ENCODE data around the gene PPP1R2.

The PPP1R2 gene

DNA sequence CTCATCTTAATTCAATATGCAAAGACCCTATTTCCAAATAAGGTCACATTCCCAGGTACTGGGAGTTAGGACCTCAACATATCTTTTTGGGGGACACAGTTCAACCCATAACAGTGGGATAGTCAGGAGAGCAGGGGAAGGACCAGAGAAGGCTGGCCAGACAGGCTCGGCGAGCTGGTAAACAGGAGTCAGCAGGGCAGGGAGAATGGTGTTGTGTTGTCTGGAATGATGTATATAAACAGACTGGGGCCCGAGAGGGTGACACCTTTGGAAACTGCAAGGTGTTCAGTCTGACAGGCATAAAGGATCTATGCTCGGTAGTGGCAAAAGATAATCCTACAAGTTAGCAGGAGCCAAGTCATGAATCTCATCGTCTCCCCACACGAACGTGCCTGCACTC lies 10.1 kb upstream of the PPP1R2 start:
- in situ Hi-C loops (cut with HindIII; ENCODE audit: low pct_ligation_motif_present, low sequenced_read_pairs), result no loop called here
- H3K36me3 ChIP-seq (replicated peaks), result no peaks in the 10 kb centered on the region
- DNase-seq, result no peak
- no peaks in the 10 kb centered on the region for H3K27me3 ChIP-seq (replicated peaks)
- no peak overlapping the region for H3K4me3 ChIP-seq (ENCODE audit: low read depth, low read length)
- TF ChIP-seq, protein P1, sequence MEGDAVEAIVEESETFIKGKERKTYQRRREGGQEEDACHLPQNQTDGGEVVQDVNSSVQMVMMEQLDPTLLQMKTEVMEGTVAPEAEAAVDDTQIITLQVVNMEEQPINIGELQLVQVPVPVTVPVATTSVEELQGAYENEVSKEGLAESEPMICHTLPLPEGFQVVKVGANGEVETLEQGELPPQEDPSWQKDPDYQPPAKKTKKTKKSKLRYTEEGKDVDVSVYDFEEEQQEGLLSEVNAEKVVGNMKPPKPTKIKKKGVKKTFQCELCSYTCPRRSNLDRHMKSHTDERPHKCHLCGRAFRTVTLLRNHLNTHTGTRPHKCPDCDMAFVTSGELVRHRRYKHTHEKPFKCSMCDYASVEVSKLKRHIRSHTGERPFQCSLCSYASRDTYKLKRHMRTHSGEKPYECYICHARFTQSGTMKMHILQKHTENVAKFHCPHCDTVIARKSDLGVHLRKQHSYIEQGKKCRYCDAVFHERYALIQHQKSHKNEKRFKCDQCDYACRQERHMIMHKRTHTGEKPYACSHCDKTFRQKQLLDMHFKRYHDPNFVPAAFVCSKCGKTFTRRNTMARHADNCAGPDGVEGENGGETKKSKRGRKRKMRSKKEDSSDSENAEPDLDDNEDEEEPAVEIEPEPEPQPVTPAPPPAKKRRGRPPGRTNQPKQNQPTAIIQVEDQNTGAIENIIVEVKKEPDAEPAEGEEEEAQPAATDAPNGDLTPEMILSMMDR (IDR thresholded peaks at IDR 0.05; ENCODE audit: low read depth, low read length, missing control alignments), result no peak
- no peak overlapping the region for H3K27ac ChIP-seq

DNA sequence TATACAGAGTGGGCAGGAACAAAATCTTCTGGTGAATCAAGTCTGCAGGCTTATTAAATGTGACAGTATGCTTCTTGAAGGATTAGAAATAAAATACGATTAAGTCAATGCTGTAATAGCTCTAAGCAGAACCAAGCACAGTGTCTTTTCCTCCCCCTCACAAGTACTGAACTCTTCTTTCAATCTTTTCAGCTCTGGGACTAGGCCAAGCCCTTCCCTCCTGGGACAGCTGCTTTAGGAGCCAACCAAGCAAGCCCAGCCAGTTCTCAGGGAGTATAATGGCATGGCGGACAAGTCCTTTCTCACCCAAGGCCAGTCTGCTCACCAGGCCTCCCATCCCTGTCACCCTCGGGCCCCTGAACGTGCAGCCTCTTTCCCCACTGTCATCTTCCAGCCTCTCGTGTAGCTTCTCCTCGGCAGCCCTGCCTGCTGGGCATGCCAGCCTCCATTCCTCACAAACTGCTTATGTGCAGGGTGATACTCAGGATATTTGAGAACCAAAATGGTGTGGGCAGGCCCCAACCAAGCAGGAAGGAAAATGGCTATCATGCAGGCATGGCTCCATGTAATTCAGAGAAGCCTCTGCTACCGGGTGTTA lies 8.4 kb upstream of the PPP1R2 start:
- H3K27ac ChIP-seq, result no peak overlapping the region
- no peaks in the 10 kb centered on the region for H3K36me3 ChIP-seq (replicated peaks)
- H3K27me3 ChIP-seq (replicated peaks), result no peaks in the 10 kb centered on the region
- no peak for DNase-seq
- in situ Hi-C loops (cut with HindIII; ENCODE audit: low pct_ligation_motif_present, low sequenced_read_pairs), result no loop called here
- TF ChIP-seq, protein P1 (IDR thresholded peaks at IDR 0.05; ENCODE audit: low read depth, low read length, missing control alignments), result no peak
- no peak overlapping the region for H3K4me3 ChIP-seq (ENCODE audit: low read depth, low read length)

DNA sequence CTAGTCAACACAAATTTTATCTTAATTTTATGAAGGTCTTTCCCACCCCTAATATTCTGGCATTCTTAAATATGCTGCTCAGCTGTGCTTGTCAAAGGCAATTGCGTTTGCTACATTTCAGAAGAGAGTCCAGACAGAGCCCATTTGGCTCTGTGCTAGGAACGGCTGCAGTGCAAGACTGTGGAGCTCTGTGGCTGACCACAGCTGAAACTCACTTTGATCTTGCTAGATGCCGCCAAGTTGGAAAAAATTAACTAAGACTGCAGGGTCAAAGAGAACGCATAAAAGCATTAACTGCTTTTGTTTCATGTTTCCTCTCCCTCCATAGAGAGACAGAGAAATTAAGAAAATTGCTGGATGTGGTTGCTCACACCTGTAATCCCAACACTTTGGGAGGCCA lies 7.6 kb upstream of the PPP1R2 start:
- in situ Hi-C loops (cut with HindIII; ENCODE audit: low pct_ligation_motif_present, low sequenced_read_pairs), result no loop called here
- no peaks in the 10 kb centered on the region for H3K36me3 ChIP-seq (replicated peaks)
- no peaks in the 10 kb centered on the region for H3K27me3 ChIP-seq (replicated peaks)
- TF ChIP-seq, protein P1 (IDR thresholded peaks at IDR 0.05; ENCODE audit: low read depth, low read length, missing control alignments), result no peak
- H3K27ac ChIP-seq, result no peak overlapping the region
- no peak overlapping the region for H3K4me3 ChIP-seq (ENCODE audit: low read depth, low read length)
- no peak for DNase-seq

DNA sequence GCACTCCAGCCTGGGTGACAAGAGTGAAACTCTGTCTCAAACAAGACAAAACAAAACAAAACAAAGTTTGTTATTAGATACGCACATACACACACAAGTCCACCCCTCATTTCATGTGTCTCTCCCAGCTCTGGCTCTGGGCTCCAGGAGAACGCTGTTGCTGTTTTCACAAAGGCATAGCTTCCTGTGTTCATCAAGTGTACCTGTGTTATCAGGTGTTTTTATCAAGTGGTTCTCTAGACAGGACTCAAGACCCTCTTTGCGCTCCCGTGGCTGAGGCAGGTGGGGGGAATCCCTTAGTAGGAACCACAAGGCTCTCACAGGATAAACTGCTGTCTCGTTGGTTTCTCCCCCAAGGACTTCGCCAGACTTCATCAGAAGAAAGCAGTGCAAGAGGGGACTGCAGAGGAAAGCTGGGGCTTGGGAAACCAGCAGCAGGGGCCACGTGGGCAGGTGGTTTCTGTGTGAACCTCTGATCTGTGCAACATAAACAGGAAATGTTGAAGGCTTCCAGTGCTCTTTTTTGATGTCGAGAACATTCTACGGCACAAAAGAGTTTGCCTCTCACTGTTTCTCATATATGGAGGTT lies 6.9 kb upstream of the PPP1R2 start:
- H3K27ac ChIP-seq, result no peak overlapping the region
- no peak overlapping the region for H3K4me3 ChIP-seq (ENCODE audit: low read depth, low read length)
- no peak for DNase-seq
- TF ChIP-seq, protein P1 (IDR thresholded peaks at IDR 0.05; ENCODE audit: low read depth, low read length, missing control alignments), result no peak
- in situ Hi-C loops (cut with HindIII; ENCODE audit: low pct_ligation_motif_present, low sequenced_read_pairs), result no loop called here
- no peaks in the 10 kb centered on the region for H3K27me3 ChIP-seq (replicated peaks)
- no peaks in the 10 kb centered on the region for H3K36me3 ChIP-seq (replicated peaks)

DNA sequence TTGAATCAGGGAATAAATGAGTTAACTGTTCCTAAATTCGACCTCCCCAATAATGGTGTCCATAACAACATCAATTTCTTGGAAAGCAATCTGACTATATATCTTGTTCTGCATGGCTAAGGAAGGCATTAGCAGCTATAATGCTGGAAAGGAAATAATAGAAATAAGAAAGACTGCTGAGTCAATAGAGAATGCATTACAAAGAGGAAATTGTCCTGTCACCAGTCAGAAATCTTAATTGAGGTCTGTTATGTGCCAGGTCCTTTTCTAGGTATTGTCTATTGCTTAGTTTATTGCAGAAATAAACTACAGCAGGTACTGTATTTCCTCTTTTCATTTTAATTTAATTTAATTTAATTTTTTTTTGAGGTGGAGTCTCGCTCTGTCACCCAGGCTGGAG lies 5.9 kb upstream of the PPP1R2 start:
- TF ChIP-seq, protein P1 (IDR thresholded peaks at IDR 0.05; ENCODE audit: low read depth, low read length, missing control alignments), result no peak
- no peak for DNase-seq
- in situ Hi-C loops (cut with HindIII; ENCODE audit: low pct_ligation_motif_present, low sequenced_read_pairs), result no loop called here
- no peak overlapping the region for H3K27ac ChIP-seq
- H3K27me3 ChIP-seq (replicated peaks), result no peaks in the 10 kb centered on the region
- H3K36me3 ChIP-seq (replicated peaks), result no peaks in the 10 kb centered on the region
- no peak overlapping the region for H3K4me3 ChIP-seq (ENCODE audit: low read depth, low read length)

DNA sequence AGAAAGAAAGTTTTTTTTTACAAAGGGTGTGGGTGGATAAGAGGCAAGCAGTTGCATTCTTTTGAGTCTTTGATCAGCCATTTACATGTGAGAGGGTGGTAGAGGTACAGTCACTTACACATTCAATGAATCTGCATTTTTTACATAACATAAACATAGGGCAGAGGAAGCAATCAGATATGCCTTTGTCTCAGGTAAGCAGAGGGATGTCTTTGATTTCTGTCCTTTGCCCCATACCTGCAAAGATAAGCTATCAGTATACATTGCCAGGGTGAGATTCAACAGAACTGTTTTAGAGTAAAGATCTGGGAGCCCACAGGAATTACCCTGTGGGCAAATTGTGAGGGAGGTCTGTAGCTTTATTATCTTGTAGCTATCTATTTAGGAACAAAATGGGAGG lies 5.4 kb upstream of the PPP1R2 start:
- in situ Hi-C loops (cut with HindIII; ENCODE audit: low pct_ligation_motif_present, low sequenced_read_pairs), result no loop called here
- DNase-seq, result no peak
- no peaks in the 10 kb centered on the region for H3K36me3 ChIP-seq (replicated peaks)
- no peaks in the 10 kb centered on the region for H3K27me3 ChIP-seq (replicated peaks)
- no peak overlapping the region for H3K27ac ChIP-seq
- H3K4me3 ChIP-seq (ENCODE audit: low read depth, low read length), result no peak overlapping the region
- TF ChIP-seq, protein P1 (IDR thresholded peaks at IDR 0.05; ENCODE audit: low read depth, low read length, missing control alignments), result no peak
